Neuron (in vitro differentiated cells): ENCODE data around the gene SSBP2.

ENCODE experiments used
- H2AFZ ChIP-seq: one replicate; pipeline ENCODE4 v1.6.1; 2013; ENCODE audit warnings: low read depth, mild to moderate bottlenecking, inconsistent platforms, low read length, moderate library complexity
- H3K27me3 ChIP-seq: one replicate; pipeline ENCODE4 v1.6.1; 2013; ENCODE audit warnings: low read length; ENCODE audit not compliant: insufficient read depth
- H3K36me3 ChIP-seq: one replicate; pipeline ENCODE4 v1.6.1; 2013; ENCODE audit warnings: low read length; ENCODE audit not compliant: insufficient read depth
- H3K4me1 ChIP-seq: one replicate; pipeline ENCODE4 v1.6.1; 2013; ENCODE audit warnings: low read length; ENCODE audit not compliant: insufficient read depth
- H3K4me3 ChIP-seq: 2 replicates; pipeline ENCODE4 v1.5.1; 2013; ENCODE audit warnings: mild to moderate bottlenecking, low read length, moderate library complexity
- H3K9me3 ChIP-seq: one replicate; pipeline ENCODE4 v1.6.1; 2013; ENCODE audit warnings: low read length

SSBP2 gene

GRCh38 chr5:81751009-81751835 lies at the start of gene SSBP2:
SSBP2 (minus strand) TSS chr5:81751097; CDS start chr5:81751042, 55 bp downstream.
- Histone ChIP-seq H3K9me3 (no peaks in the 10 kb centered on the region), H3K36me3 (no peaks in the 10 kb centered on the region), H3K4me1 (peaks cover 61% of the 10 kb centered on the region), H2AFZ (peak within 1 kb of the TSS; percentile 92), H3K27me3 (no peaks in the 10 kb centered on the region), H3K4me3 (peak within 1 kb of the TSS; percentile 59)

- H3K36me3 ChIP-seq = no peaks in the 10 kb centered on the region
- no peak overlapping the region for H2AFZ ChIP-seq
- no peak overlapping the region for H3K4me3 ChIP-seq
Measured at GRCh38 chr5:81795666-81796065, 44.8 kb upstream of the SSBP2 start.

DNA sequence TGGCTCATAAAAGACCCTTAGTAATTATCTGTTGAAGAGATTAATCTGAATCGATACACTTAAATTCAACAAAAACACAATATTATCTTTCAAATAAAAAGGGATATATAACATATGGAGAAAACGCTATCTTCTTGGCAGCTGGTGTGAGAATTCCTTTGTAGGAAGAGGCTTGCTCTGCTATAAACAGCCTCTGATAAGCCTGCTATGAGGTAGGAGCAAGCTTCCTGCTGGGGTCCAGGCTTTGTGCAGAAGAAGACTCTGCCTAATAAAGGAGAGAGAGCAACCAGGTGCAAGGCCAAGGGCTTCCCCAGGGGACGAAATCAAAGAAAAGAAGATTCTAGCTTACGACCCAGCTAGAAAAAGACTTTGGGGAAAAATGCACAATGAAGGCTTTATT lies 43.3 kb upstream of the SSBP2 start:
- Histone ChIP-seq H3K36me3 (no peaks in the 10 kb centered on the region), H3K27me3 (no peaks in the 10 kb centered on the region), H3K4me1 (no peaks in the 10 kb centered on the region), H2AFZ (no peak overlapping the region), H3K4me3 (no peak overlapping the region), H3K9me3 (no peaks in the 10 kb centered on the region)

More at GRCh38 chr5:81795666-81796065, 44.8 kb upstream of the SSBP2 start:
- H3K9me3 ChIP-seq = no peaks in the 10 kb centered on the region
- no peaks in the 10 kb centered on the region for H3K27me3 ChIP-seq
- H3K4me1 ChIP-seq = no peaks in the 10 kb centered on the region

- H3K4me3 ChIP-seq = no peak overlapping the region
- H3K36me3 ChIP-seq = no peaks in the 10 kb centered on the region
- H2AFZ ChIP-seq = no peak overlapping the region
- no peaks in the 10 kb centered on the region for H3K27me3 ChIP-seq
- H3K9me3 ChIP-seq = no peaks in the 10 kb centered on the region
- H3K4me1 ChIP-seq = peaks cover 22% of the 10 kb centered on the region
Measured at GRCh38 chr5:81790336-81790735, 39.4 kb upstream of the SSBP2 start.

GRCh38 chr5:81789033-81789432 lies 38.1 kb upstream of the SSBP2 start:
- peaks cover 22% of the 10 kb centered on the region for H3K4me1 ChIP-seq

GRCh38 chr5:81788329-81788728 lies 37.4 kb upstream of the SSBP2 start:
- Histone ChIP-seq H3K4me3 (no peak overlapping the region), H2AFZ (peak overlapping the region; percentile 59), H3K4me1 (peaks cover 22% of the 10 kb centered on the region), H3K9me3 (no peaks in the 10 kb centered on the region), H3K36me3 (no peaks in the 10 kb centered on the region), H3K27me3 (no peaks in the 10 kb centered on the region)

More at GRCh38 chr5:81789033-81789432, 38.1 kb upstream of the SSBP2 start:
- no peak overlapping the region for H2AFZ ChIP-seq
- no peak overlapping the region for H3K4me3 ChIP-seq
- no peaks in the 10 kb centered on the region for H3K27me3 ChIP-seq
- no peaks in the 10 kb centered on the region for H3K9me3 ChIP-seq
- no peaks in the 10 kb centered on the region for H3K36me3 ChIP-seq

DNA sequence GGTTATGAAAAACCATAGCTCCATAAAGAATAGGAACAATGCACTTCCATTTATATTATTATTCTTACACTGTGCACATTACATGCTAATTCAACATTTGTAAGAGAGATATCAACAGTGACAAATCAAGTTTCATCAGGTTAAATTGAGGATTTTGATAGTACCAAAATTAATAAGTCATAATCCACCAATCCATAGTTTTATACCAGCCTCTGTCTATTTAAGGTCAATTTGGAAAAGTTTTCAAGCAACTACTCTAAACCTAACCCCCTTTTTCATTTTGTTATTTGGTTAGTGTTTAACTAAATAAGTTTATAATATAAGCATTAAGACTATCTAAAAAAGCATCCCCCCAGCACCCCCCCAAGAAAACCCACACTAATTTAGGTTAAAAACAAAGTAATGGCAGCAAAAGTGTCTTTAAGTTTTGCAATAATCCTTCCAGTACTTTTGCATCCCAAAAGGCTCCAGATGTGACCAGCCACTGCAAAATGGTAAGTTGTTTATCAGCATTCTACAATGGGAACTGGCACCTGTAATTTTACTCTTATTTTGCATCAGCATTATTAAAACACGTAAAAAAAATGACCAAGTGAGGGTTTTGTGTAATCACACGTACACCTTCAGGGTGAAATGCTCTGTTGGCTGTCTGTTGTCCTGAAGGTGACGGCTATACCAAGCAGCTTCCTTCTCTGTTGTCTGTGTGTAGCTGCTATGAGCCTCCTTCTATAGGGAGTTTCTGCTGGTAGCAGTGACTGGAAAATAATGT lies 36.8 kb upstream of the SSBP2 start:
- peak overlapping the region; percentile 33 for H3K4me3 ChIP-seq
- H3K4me1 ChIP-seq = peaks cover 22% of the 10 kb centered on the region
- H3K36me3 ChIP-seq = no peaks in the 10 kb centered on the region
- H3K9me3 ChIP-seq = no peaks in the 10 kb centered on the region
- H3K27me3 ChIP-seq = no peaks in the 10 kb centered on the region
- H2AFZ ChIP-seq = peak overlapping the region; percentile 59

GRCh38 chr5:81786991-81787390 lies 36.1 kb upstream of the SSBP2 start:
- Histone ChIP-seq H2AFZ (no peak overlapping the region), H3K36me3 (no peaks in the 10 kb centered on the region), H3K4me1 (peaks cover 22% of the 10 kb centered on the region), H3K4me3 (no peak overlapping the region), H3K9me3 (no peaks in the 10 kb centered on the region), H3K27me3 (no peaks in the 10 kb centered on the region)

GRCh38 chr5:81786496-81786895 lies 35.6 kb upstream of the SSBP2 start:
- Histone ChIP-seq H2AFZ (no peak overlapping the region), H3K27me3 (no peaks in the 10 kb centered on the region), H3K4me1 (peaks cover 22% of the 10 kb centered on the region), H3K4me3 (no peak overlapping the region), H3K9me3 (no peaks in the 10 kb centered on the region), H3K36me3 (no peaks in the 10 kb centered on the region)

- H3K27me3 ChIP-seq = no peaks in the 10 kb centered on the region
- no peaks in the 10 kb centered on the region for H3K36me3 ChIP-seq
- H3K4me1 ChIP-seq = peaks cover 22% of the 10 kb centered on the region
- H3K9me3 ChIP-seq = no peaks in the 10 kb centered on the region
- no peak overlapping the region for H3K4me3 ChIP-seq
- H2AFZ ChIP-seq = no peak overlapping the region
Measured at GRCh38 chr5:81785322-81785721, 34.4 kb upstream of the SSBP2 start.

DNA sequence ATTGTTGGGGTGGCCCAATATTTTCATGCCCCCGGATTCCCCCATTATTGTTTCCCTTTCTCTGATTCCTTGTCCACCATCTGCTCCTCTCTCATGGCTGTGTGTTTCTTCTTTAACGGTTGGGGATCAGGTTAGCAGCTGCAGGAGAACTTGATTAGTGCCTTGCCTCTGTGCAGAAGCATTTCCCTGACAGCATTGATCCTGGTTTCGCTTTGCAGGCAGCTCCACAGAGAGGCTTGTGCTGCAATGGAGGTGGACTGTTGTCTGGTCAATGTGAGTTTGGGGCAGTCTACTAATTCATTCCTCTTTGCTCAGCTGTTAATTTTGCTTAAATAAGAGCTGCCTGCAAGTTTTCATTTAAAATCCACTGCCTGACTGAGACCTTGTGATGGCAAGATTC lies 32.5 kb upstream of the SSBP2 start:
- Histone ChIP-seq H3K36me3 (no peaks in the 10 kb centered on the region), H3K4me1 (peaks cover 30% of the 10 kb centered on the region), H2AFZ (peak overlapping the region; percentile 12), H3K4me3 (no peak overlapping the region), H3K9me3 (no peaks in the 10 kb centered on the region), H3K27me3 (no peaks in the 10 kb centered on the region)

GRCh38 chr5:81782811-81783210 lies 31.9 kb upstream of the SSBP2 start:
- no peaks in the 10 kb centered on the region for H3K36me3 ChIP-seq
- no peak overlapping the region for H3K4me3 ChIP-seq
- H2AFZ ChIP-seq = no peak overlapping the region
- H3K27me3 ChIP-seq = no peaks in the 10 kb centered on the region
- H3K9me3 ChIP-seq = no peaks in the 10 kb centered on the region
- peaks cover 24% of the 10 kb centered on the region for H3K4me1 ChIP-seq

- Histone ChIP-seq H3K9me3 (no peaks in the 10 kb centered on the region), H3K4me3 (no peak overlapping the region), H2AFZ (peak overlapping the region; percentile 39), H3K27me3 (no peaks in the 10 kb centered on the region), H3K36me3 (no peaks in the 10 kb centered on the region), H3K4me1 (peaks cover 10% of the 10 kb centered on the region)
Measured at GRCh38 chr5:81779916-81780266, 29.0 kb upstream of the SSBP2 start.
